Measurements from ENCODE around the gene RTP2.
"Not testable (repeated sequence)": the region's sequence is repeated elsewhere in the genome, so short reads cannot be mapped to it uniquely, and the experiment has no call there.

The RTP2 gene

DNA sequence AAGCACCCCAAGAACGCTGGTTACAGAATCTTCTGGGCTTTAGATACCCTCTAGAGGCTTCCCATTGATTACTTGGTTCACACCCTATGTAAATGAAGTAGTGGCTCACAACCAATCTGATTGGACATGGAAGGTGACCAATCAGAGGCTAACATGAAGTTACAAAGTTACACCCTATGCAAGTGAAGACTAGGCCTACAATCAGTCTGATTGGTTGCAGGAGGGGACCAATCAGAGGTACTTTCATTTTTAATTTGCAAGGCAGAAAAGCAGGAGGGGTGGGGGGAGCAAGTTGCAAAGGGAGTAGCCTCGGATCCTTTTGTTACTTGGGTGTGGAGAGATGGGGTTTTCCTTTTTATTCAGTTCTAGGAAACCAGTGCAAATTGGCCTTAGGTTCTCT lies 11.1 kb upstream of the RTP2 start:
- DNase-seq (ENCODE audit: low read depth in 3 of 3) = no peak

DNA sequence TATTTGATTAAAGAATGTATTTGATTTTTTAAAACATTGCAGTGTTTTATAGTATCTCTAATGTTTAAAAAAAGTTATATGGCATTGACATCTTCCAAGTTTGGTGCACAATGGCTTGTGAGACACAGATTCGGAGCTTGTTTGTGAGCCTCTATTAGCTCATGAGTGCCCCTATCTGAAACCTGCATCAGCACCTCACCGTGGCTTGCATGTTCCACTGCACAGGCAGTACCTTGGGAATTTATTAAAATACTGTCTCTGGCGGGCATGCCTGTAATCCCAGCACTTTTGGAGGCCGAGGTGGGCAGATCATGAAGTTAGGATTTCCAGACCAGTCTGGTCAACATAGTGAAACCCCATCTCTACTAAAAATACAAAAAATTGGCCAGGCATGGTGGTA lies 6.8 kb upstream of the RTP2 start:
- DNase-seq (ENCODE audit: low read depth in 3 of 3) = no peak

DNA sequence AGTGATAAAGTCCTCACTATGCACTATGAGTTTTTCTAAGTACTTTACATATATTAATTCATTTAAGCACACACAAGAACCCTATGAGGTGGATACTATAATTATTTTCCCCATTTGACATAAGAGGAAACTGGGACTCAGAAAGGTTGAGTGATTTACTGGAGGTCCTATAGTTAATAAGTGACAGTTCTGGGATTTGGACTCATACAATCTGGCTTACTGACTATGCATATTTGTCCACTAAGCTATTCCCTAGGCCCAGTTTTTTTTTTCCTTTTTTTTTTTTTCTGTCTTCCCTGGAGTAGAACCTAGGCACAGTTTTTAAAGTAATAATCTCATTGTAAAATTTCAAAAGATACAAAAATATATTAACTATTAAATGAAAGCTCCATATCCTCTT lies 6.3 kb upstream of the RTP2 start:
- DNase-seq (ENCODE audit: low read depth in 3 of 3) = no peak

DNA sequence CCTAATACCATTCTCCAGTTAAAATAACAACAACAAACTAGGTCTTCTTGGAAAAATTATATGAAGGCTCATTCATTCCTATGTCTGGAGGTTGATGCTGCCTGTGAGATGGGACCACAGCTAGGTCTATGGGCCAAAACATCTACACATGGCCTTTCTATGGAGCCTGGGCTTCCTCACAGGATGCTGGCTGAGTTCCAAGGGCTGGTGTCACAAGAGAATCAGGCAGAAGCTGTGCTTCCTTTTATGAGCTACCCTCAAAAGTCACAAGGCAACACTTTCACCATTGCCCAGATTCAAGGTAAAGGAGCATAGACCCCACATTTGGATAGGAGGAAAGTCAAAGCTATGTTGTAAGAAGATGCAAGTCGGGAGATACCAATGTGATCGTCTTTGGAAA lies 4.6 kb upstream of the RTP2 start:
- no peak for DNase-seq (ENCODE audit: low read depth in 3 of 3)

DNA sequence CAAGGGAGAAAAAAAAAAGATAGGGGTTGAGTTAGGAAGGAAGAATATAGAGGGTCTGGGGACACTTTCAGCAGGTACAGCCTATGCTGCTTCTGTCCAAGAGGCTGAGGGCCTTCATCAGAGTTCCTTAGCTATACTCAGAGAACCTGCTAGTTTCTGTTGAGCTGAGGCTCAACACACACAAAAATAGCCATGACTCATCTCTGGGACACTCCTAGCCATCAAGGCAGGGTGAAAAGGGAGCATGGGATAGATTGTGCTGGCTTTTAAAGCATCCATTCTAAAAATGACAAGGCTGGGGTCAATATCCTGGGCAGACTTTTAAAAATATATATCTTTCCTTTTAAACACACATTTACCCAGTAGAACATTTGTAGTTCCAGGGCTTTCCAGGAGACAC lies 2.8 kb upstream of the RTP2 start:
- DNase-seq (ENCODE audit: low read depth in 3 of 3) = no peak

DNA sequence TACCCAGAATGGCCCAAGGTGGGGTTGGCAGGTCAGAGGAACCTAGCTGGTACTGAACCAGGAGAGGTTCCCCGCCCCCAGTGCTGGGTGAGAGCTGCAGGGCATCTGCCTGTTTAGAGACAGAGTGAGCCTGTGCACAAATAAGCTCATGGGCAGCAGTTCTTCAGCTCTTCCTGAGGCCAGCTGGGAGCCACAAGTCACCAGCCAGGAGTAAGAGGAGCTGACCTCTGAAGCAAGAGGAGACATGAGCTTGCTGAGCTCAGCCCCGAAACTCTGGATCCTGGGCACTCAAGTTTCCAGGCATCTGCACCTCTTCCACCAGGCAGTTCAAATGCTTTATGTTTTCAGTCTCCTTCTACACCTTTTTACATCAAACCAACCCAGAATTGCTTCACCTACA lies 2.1 kb downstream of the RTP2 start:
- no peak for DNase-seq (ENCODE audit: low read depth in 3 of 3)

DNA sequence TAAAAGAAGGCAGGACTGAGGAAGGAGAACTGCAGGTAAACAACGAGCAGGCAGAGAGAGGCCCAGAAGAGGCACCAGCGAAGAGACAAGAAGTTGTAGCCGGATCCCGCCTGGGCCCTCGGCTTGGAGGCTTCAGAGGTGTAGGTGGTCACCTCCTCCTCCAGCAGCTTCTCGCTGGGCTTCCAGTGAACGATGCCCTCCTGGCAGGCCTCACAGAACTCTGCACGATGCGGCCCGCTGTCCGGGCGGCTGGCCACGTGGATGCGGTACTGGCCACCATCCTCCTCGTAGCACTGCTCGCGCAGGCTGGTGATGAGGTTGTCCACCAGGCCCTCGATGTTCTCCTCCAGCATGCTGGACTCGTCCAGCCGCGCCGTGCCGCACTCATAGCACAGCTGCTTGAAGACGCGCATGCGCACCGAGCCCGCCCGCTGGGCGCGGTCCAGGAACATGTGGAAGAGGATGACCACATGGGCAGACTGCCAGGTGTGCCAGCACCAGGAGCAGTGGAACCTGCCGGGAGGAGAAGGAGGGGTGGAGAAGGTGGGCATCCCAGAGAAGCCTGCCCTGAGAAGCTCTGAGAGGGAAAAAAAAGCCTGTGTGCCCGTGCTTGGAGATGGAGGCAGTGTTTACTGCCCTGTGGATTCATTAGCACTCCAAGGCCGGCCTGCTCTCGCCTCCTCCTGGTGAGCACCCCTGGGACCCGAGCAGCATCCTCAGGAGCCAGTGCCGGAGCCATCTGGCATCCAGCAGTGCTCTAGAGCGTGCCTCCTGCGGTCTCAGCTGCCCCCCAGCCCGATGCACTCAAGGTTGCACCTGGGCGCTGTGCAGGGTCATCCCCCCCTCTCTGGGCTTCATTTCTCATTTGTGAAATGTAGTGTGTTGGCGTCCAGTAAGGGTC lies 3.6 kb downstream of the RTP2 start:
- no peak for DNase-seq (ENCODE audit: low read depth in 3 of 3)

DNA sequence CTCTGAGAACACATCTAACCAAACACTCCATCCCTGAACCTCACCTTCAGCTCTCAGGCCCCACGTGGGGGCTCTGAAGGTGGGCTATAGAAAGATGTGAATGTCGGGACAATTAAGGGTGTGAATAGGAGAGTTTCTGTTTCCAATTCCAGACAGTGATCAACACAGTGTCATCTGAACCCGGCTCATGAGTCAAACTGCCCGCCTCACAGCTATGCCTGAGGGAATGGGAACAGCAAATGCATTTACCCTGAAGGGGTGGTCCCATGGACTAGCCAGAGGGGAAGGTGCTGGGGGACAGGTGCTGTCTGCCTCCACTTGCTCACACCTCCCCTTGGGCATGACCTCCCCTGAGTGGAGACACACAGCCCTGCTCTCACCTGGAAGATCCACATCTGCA lies 6.3 kb downstream of the RTP2 start:
- DNase-seq (ENCODE audit: low read depth in 3 of 3) = no peak

DNA sequence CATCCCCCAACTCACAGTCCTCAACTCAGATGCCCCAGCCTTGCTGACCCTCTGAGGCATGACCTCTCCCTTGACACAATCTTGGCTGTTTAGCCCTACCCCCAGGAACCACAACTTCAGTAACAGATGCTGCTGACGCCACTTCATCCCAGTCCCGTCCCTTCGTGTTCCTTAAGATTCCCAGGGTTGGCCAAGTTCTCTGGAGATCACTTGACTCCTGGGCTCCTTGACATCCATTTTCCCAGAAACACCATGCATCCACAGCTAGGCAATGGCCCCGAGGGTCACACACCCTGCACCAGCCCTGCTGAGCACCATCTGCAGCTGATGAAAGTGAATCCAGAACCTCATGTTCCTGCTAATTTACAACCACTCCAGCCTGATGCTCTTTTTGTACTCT lies 6.9 kb downstream of the RTP2 start:
- no peak for DNase-seq (ENCODE audit: low read depth in 3 of 3)

DNA sequence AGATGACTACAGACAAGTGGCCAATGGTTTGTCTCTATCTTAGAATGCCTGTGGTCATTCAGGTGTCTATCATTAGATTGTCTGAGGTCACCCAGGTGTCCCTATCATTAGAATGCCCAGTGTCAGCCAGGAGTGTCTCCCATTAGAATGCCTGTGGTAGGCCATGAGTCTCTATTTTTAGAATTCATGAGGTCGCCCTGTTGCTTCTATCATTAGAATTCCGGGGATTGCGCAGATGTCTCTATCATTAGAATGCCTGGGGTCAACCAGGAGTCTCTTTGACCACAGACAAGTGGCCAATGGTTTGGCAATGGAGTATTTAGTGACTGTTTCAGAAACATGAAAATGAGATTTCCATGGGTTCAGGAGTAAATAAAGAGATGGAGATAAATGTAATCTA lies 7.6 kb downstream of the RTP2 start:
- no peak for DNase-seq (ENCODE audit: low read depth in 3 of 3)

DNA sequence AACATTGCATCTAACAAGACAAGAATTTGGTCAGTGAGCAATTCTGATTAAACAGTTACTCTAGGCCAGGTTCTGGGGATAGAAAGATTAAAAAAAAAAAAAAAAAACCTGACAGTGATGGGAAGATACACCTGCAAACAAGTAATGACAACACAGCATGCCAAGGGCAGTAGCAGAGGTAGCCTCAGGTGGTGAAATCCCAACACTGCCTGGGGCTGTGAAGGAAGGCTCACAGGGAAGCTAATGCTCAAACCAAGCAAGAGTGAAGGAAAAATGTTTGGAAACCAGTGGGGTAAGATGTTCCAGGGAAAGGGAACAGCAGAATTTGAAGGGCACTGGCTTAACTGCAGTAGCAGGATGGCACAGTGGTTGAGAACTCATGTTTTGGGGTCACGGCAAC lies 8.9 kb downstream of the RTP2 start:
- DNase-seq (ENCODE audit: low read depth in 3 of 3) = no peak

DNA sequence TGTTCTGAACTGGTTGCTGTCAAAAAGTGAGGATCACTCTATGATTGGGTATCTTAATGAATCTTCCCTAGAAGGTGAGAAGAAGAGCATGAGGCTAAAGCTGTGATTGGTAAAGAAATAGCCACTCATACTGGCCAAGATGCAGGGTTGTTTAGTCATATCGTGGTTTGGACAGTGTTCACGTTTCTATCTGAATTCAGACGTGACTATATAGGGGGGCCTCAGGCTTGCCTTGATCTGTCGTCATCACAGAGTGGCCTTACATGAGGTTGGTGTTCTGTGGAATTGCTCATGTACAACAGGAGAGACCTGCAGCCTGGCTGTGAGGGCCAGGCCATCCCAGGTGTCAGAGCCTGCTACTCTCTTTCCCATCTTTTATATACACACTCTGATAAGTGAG lies 12.4 kb downstream of the RTP2 start:
- no peak for DNase-seq (ENCODE audit: low read depth in 3 of 3)

DNA sequence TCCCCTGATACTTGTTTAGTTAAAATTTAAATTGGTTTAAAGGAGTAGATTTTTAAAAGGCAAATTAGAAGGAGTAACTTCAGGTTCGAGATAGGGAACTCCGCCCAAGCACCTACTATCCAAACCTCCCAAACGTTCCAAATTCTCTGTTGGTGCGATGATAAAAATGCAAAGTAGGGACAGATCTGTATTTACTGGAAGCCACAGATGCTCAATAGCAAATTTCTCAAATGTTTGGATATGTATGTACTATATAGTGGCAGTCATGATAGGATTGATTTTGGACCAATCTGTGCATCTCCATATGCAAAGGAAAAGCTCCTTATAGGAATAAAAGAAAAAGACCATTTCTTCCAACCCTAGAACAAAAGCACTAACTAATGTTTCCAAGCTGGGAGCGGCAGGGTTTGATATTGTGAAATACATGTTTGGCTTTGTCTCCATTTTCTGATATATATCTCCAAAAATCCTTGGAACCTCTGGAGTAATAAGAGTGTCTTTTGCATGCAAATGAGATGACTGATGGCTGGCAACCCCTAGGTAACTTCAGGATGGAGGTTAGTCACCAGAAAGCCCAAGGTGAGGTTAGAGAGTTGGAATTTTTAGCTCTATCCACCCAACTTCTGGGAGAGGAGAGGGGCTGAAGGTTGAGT lies 15.6 kb downstream of the RTP2 start:
- no peak for DNase-seq (ENCODE audit: low read depth in 3 of 3)

DNA sequence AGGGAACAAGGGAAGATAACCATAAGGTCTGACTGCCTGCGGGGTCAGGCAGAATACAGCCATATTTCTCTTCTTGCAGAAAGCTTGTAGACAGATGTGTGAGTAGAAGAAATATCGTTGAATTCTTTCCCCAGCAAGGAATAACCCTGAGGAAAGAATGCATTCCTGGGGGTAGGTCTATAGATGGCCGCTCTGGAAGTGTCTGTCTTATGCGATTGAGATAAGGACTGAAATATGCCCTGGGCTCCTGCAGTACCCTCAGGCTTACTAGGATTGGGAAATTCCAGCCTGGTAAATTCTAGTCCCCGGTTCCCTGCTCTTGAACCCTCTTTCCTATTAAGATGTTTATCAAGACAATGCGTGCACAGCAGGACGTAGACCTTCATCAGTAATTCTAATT lies 16.4 kb downstream of the RTP2 start:
- no peak for DNase-seq (ENCODE audit: low read depth in 3 of 3)

DNA sequence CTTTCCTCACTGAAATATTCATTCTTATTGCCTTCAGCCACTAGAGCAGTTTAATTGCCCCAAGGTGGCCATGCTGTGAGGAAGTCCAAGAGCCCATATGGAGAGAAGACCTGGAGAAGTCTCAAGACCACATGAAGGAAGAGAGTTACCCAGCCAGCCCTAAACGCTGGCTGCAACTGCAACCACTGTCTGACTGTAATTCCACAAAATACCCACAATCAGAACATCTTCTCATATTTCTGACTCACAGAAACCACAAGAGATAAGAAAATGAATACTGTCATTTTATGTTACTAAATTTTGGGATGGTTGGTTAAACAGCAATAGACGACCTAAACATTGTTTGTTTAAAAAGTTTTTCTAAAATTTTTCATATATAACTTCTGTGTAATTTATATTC lies 17.5 kb downstream of the RTP2 start:
- peak in 1 of 3 experiments; percentile 11 for DNase-seq (ENCODE audit: low read depth in 3 of 3)

DNA sequence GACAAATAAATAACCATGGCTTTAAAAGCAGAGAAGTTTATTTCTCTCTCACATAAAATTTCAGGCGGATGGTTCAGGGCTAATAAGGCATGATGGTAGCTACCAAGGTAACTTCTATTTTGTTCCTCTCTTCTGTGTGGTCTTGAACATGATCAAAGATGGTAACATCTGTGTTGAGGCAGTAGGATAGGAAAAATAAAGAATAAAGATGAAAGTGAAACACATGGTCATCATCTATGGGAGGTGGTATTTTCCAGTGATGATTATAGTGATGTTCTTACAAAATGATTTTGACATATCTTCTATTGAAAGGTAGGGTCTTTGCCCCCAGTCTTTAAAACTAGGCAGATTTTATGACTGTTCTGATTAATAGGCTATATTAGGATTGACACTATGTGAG lies 17.9 kb downstream of the RTP2 start:
- no peak for DNase-seq (ENCODE audit: low read depth in 3 of 3)

DNA sequence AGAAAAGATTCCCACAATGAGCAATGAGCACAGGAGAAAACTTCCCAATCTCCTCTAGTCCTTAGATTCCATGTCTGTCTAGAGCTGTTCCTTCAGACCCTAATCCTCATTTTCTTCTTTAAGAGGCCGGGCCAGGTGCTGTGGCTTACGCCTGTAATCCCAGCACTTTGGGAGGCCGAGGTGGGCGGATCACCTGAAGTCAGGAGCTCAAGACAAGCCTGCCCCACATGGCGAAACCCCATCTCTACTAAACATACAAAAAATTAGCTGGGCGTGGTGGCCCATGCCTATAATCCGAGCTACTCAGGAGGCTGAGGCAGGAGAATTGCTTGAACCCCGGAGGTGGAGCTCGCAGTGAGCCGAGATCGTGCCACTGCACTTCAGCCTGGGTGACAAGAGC lies 20.6 kb downstream of the RTP2 start:
- DNase-seq (ENCODE audit: low read depth in 3 of 3) = not testable (repeated sequence)

DNA sequence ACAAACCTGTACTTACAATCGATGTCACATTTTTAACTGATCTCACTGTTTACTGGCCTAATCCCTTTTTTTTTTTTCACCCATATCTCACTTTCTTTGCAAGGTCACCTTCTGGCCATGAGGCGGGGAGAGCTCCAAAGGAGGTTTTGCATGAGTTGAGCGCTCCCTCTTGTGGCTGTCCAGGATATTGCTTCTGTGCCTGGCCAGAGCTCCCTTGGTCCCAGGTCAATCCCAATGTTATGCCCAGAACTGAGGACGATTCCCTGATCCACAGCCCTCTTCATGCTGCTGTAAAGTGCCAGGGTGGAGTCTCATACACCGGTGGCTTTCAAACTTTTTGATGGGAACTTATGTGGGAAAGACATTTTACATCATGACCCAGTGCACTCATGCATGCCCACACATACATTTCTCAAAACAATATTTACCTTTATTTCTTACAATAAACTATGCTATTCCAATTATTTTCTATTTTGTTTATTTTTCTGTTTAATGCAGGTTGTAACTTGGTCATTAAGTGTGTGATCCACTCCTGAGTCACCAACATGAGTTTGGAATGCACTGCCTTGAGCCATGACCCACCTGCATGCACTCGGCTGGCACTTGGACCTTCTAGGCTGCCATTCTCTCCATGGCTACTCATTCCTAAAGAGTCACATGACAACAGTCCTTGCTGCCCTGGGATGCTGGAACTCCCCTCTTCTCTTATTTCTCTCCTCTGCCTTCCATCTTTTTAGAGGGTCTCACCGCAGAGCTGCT lies 22.5 kb downstream of the RTP2 start:
- peak; percentile 41 to 66 (median 52) for DNase-seq (ENCODE audit: low read depth in 3 of 3)

DNA sequence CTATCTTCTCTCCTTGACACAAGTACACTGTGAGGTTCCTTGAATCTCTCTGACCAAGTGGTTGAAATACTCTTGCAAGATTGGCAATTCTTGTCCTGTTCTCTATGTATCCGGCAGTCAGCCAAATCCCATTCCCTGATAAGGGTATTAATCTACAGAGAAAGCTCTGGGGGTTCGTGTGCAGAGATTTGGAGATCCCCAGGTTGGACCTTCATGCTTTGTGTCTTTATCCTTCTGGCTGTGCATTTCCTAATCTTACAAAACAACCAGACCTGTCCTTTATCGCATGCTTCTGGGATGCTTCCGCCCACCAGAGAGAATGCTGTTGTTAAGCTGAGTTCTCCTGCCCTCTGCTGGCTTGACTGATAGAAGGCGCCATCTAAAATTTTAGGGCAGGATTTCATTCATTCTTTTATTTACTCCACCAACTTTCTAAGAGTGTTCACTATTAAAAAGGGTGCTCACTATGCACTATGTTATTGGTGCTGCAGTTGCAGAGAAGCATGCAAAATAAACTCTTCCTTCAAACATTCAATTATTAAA lies 23.6 kb downstream of the RTP2 start:
- peak in 2 of 3 experiments; percentile 7 to 30 for DNase-seq (ENCODE audit: low read depth in 3 of 3)

DNA sequence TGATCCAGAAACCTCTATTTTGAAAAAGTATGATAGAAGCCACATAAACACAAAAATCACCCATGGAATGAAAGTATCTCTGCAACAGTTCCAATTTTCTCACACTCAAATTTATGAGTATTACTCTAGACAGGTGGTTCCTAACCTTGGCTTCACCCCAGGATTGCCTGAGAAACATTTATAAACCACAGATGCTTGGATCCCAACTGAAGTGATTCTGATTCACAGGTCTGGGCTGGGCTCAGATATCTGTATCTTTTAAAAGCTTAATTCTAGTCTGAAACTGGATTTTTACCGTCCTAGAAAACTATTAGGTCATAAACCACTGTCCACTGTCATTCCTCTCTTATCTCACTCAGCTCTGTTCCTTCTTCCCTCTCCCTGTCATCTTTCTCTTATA lies 24.8 kb downstream of the RTP2 start:
- no peak for DNase-seq (ENCODE audit: low read depth in 3 of 3)

DNA sequence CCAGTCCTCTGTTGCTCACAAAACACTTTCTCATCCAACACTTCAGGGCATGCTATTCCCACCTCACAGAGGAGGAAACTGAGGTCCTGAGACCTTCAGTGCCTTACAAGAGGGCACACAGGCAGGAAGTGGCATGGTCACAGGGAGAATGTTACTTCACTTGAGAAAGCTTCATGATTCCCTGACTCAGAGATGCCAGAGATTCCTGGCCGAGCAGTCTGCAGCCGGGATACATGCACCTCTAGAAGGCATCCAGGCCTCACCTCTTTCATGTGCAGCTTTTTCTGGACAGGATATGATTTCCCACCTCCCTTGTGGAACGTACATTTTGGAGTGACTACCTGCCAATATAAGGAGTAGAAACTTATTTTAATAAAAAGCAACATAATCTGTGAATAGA lies 29.3 kb downstream of the RTP2 start:
- no peak for DNase-seq (ENCODE audit: low read depth in 3 of 3)
